GM19324 (cell line): ENCODE results near the gene STK32B.

Source experiments
- ATAC-seq: cut with Tn5 transposase; IDR thresholded peaks from one replicate; pipeline ENCODE4 v1.9.1; 2021; ENCODE audit warnings: mild to moderate bottlenecking, moderate library complexity; ENCODE audit not compliant: unreplicated experiment, low FRiP score

The STK32B gene

GRCh38 chr4:5547651-5548249, 496.5 kb downstream of the STK32B start:
- no peak for ATAC-seq
